Measurements from ENCODE around the gene PEX12. TPM values are rescaled to one million over a fixed set of nuclear protein-coding genes. Genes with fewer than 3 reads are reported as not detected.

PEX12 gene
- total and polyA plus RNA-seq, 7 donors = 0.92 to 10.4 (median 4.6) TPM

- peaks cover 3 to 35% (median 26%) of the 10 kb centered on the region in 4 donors for H3K4me1 ChIP-seq
- H3K4me3 ChIP-seq = peak overlapping the region; percentile 77 to 92 (median 82)
- H3K27ac ChIP-seq = peak overlapping the region; percentile 88 to 95 (median 90)
- H3K27me3 ChIP-seq = no peaks in the 10 kb centered on the region
- H3K9me3 ChIP-seq = no peaks in the 10 kb centered on the region
- intact Hi-C loops (cut with DNase I) = loop anchor here (5.0 kb wide), 1 partner anchor 221 kb away; the partner anchor contains the start of gene TAF15
- H3K36me3 ChIP-seq = no peaks in the 10 kb centered on the region
- WGBS, 2 donors = 27 to 28% methylated on average over 7 of the region's 7 CpGs
- no peak for DNase-seq
- TF ChIP-seq CTCF (IDR thresholded peaks at IDR 0.05) = no peak
- no peak for TF ChIP-seq POLR2A (IDR thresholded peaks at IDR 0.05)
- no peak for TF ChIP-seq EP300 (IDR thresholded peaks at IDR 0.05)
- no peak for TF ChIP-seq POLR2AphosphoS5 (IDR thresholded peaks at IDR 0.05)
Observed at GRCh38 chr17:35586569-35587073, 8.2 kb upstream of the PEX12 start.

GRCh38 chr17:35584061-35584460 lies 5.7 kb upstream of the PEX12 start:
- H3K9me3 ChIP-seq = no peaks in the 10 kb centered on the region
- no peak overlapping the region for H3K27ac ChIP-seq
- WGBS, 2 donors = 75 to 88% methylated on average over 1 of the region's 1 CpG
- no peaks in the 10 kb centered on the region for H3K36me3 ChIP-seq
- peaks cover 3 to 19% (median 16%) of the 10 kb centered on the region in 4 donors for H3K4me1 ChIP-seq
- no peak for DNase-seq
- H3K27me3 ChIP-seq = no peaks in the 10 kb centered on the region
- intact Hi-C loops (cut with DNase I) = no loop called here
- no peak overlapping the region for H3K4me3 ChIP-seq
- TF ChIP-seq CTCF (IDR thresholded peaks at IDR 0.05) = no peak
- no peak for TF ChIP-seq POLR2AphosphoS5 (IDR thresholded peaks at IDR 0.05)
- TF ChIP-seq POLR2A (IDR thresholded peaks at IDR 0.05) = no peak
- no peak for TF ChIP-seq EP300 (IDR thresholded peaks at IDR 0.05)

GRCh38 chr17:35578929-35579432 lies 610 bp upstream of the PEX12 start:
- no peak for DNase-seq
- 1 to 3% methylated on average over 11 of the region's 11 CpGs for WGBS, 2 donors
- peaks cover 0 to 22% (median 17%) of the 10 kb centered on the region in 4 donors for H3K4me1 ChIP-seq
- TF ChIP-seq POLR2AphosphoS5 (IDR thresholded peaks at IDR 0.05) (no peak), POLR2A (IDR thresholded peaks at IDR 0.05) (no peak), CTCF (IDR thresholded peaks at IDR 0.05) (no peak), EP300 (IDR thresholded peaks at IDR 0.05) (no peak)
- H3K9me3 ChIP-seq = no peaks in the 10 kb centered on the region
- H3K27ac ChIP-seq = peak overlapping the region; percentile 85 to 92 (median 87)
- intact Hi-C loops (cut with DNase I) = no loop called here
- H3K27me3 ChIP-seq = no peaks in the 10 kb centered on the region
- H3K36me3 ChIP-seq = peaks cover 0 to 20% (median 2%) of the 10 kb centered on the region in 4 donors
- H3K4me3 ChIP-seq = peak overlapping the region; percentile 61 to 80 (median 70)

- Histone ChIP-seq H3K27ac (peak overlapping the region; percentile 85 to 92 (median 87)), H3K9me3 (no peaks in the 10 kb centered on the region), H3K4me3 (peak overlapping the region; percentile 61 to 80 (median 70)), H3K36me3 (peaks cover 0 to 20% (median 2%) of the 10 kb centered on the region in 4 donors), H3K4me1 (peaks cover 0 to 22% (median 17%) of the 10 kb centered on the region in 4 donors), H3K27me3 (no peaks in the 10 kb centered on the region)
- 2 to 5% methylated on average over 8 of the region's 8 CpGs for WGBS, 2 donors
- DNase-seq = no peak
- TF ChIP-seq EP300 (IDR thresholded peaks at IDR 0.05) (no peak), CTCF (IDR thresholded peaks at IDR 0.05) (no peak)
- intact Hi-C loops (cut with DNase I) = no loop called here
Observed at GRCh38 chr17:35577830-35578196, 558 bp downstream of the PEX12 start.

GRCh38 chr17:35575759-35576158 lies 2.6 kb downstream of the PEX12 start:
- H3K9me3 ChIP-seq = no peaks in the 10 kb centered on the region
- no peaks in the 10 kb centered on the region for H3K27me3 ChIP-seq
- intact Hi-C loops (cut with DNase I) = no loop called here
- TF ChIP-seq CTCF (IDR thresholded peaks at IDR 0.05) = no peak
- TF ChIP-seq EP300 (IDR thresholded peaks at IDR 0.05) = no peak
- TF ChIP-seq POLR2AphosphoS5 (IDR thresholded peaks at IDR 0.05) = no peak
- no peak for TF ChIP-seq POLR2A (IDR thresholded peaks at IDR 0.05)
- WGBS, 2 donors = 80 to 85% methylated on average over 3 of the region's 3 CpGs
- no peak overlapping the region for H3K4me3 ChIP-seq
- H3K4me1 ChIP-seq = peaks cover 0 to 23% (median 18%) of the 10 kb centered on the region in 4 donors
- H3K36me3 ChIP-seq = peaks cover 0 to 20% (median 2%) of the 10 kb centered on the region in 4 donors
- H3K27ac ChIP-seq = no peak overlapping the region
- no peak for DNase-seq
